Colonic mucosa (tissue), 4 donors: ENCODE data around the gene ACTL8. TPM values are rescaled to one million over a fixed set of nuclear protein-coding genes. Genes with fewer than 3 reads are reported as not detected.

Experiments
- DNase-seq: peaks from one replicate; pipeline ENCODE4 v3.0.0-alpha.2; 2020
- H3K27ac ChIP-seq: fragments of 200-600 bp; one replicate; pipeline ENCODE4 v1.8.0; 2021
- H3K27me3 ChIP-seq: fragments of 200-600 bp; one replicate; pipeline ENCODE4 v1.8.0; 2021
- H3K36me3 ChIP-seq: fragments of 200-600 bp; one replicate; pipeline ENCODE4 v1.8.0; 2021
- H3K4me1 ChIP-seq: fragments of 200-600 bp; one replicate; pipeline ENCODE4 v1.8.0; 2021; ENCODE audit warnings: mild to moderate bottlenecking
- H3K4me3 ChIP-seq: fragments of 200-600 bp; one replicate; pipeline ENCODE4 v1.8.0; 2021
- H3K9ac ChIP-seq, 2 donors: one replicate each; pipeline ENCODE4 v1.7.0; 2013; ENCODE audit warnings: control low read depth in 2 of 2, low read depth in 2 of 2, low read length in 2 of 2
- H3K9me3 ChIP-seq: fragments of 200-600 bp; one replicate; pipeline ENCODE4 v1.8.0; 2021
- intact Hi-C: fragments of 100-400 bp; cut with DNase I; formaldehyde crosslinking; loops from one replicate; pipeline ENCODE4 v1.14.1; 2022
- total RNA-seq, 2 donors: library from RNA; stranded (reverse); fragmentation: NEBNext Ultra II Directional in 1 of 2; extraction: Animal tissue kit (Norgen Biotek cat#: 25700) in 1 of 2; gene quantifications; one replicate each; pipeline ENCODE4 v1.2.1, GENCODE V29; 2021
- TF ChIP-seq, protein P1 (sequence below): fragments of 200-600 bp; IDR thresholded peaks from one replicate; pipeline ENCODE4 v1.8.0; 2022; ENCODE audit warnings: antibody characterized with exemption, mild to moderate bottlenecking
- donor health status: healthy.
- donor health status: DM: no; HTN: no; CAD: no.
- donor health status: DM: no; HTN: no; CAD: no.

Gene ACTL8
- total RNA-seq, 2 donors from 2014 or later: 0.13 to 2.8 TPM

GRCh38 chr1:17729248-17729647 is 25.9 kb upstream of the ACTL8 start:
- TF ChIP-seq, protein P1, sequence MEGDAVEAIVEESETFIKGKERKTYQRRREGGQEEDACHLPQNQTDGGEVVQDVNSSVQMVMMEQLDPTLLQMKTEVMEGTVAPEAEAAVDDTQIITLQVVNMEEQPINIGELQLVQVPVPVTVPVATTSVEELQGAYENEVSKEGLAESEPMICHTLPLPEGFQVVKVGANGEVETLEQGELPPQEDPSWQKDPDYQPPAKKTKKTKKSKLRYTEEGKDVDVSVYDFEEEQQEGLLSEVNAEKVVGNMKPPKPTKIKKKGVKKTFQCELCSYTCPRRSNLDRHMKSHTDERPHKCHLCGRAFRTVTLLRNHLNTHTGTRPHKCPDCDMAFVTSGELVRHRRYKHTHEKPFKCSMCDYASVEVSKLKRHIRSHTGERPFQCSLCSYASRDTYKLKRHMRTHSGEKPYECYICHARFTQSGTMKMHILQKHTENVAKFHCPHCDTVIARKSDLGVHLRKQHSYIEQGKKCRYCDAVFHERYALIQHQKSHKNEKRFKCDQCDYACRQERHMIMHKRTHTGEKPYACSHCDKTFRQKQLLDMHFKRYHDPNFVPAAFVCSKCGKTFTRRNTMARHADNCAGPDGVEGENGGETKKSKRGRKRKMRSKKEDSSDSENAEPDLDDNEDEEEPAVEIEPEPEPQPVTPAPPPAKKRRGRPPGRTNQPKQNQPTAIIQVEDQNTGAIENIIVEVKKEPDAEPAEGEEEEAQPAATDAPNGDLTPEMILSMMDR: no peak
- Histone ChIP-seq H3K9ac (no peak overlapping the region), H3K27ac (no peak overlapping the region), H3K4me3 (no peak overlapping the region), H3K27me3 (no peaks in the 10 kb centered on the region), H3K36me3 (no peaks in the 10 kb centered on the region), H3K9me3 (no peaks in the 10 kb centered on the region), H3K4me1 (no peaks in the 10 kb centered on the region)
- intact Hi-C loops: no loop called here
- no peak for DNase-seq

GRCh38 chr1:17729909-17730308 is 25.2 kb upstream of the ACTL8 start:
- intact Hi-C loops: no loop called here
- TF ChIP-seq, protein P1: no peak
- Histone ChIP-seq H3K4me3 (no peak overlapping the region), H3K9ac (no peak overlapping the region), H3K27me3 (no peaks in the 10 kb centered on the region), H3K36me3 (no peaks in the 10 kb centered on the region), H3K27ac (no peak overlapping the region), H3K4me1 (no peaks in the 10 kb centered on the region), H3K9me3 (no peaks in the 10 kb centered on the region)
- DNase-seq: no peak

- H3K9me3 ChIP-seq: no peaks in the 10 kb centered on the region
- H3K27me3 ChIP-seq: no peaks in the 10 kb centered on the region
- no peaks in the 10 kb centered on the region for H3K4me1 ChIP-seq
- intact Hi-C loops: no loop called here
- H3K4me3 ChIP-seq: no peak overlapping the region
- H3K36me3 ChIP-seq: no peaks in the 10 kb centered on the region
- no peak overlapping the region for H3K9ac ChIP-seq
- TF ChIP-seq, protein P1: no peak
- no peak overlapping the region for H3K27ac ChIP-seq
- peak; percentile 23 for DNase-seq
Observed at GRCh38 chr1:17731460-17731859, 23.7 kb upstream of the ACTL8 start.

- Histone ChIP-seq H3K9me3 (no peaks in the 10 kb centered on the region), H3K27ac (no peak overlapping the region), H3K4me1 (no peaks in the 10 kb centered on the region), H3K4me3 (no peak overlapping the region), H3K9ac (no peak overlapping the region), H3K27me3 (no peaks in the 10 kb centered on the region), H3K36me3 (no peaks in the 10 kb centered on the region)
- intact Hi-C loops: no loop called here
- TF ChIP-seq, protein P1: no peak
- DNase-seq: no peak
Observed at GRCh38 chr1:17732475-17732874, 22.7 kb upstream of the ACTL8 start.

GRCh38 chr1:17733661-17734060 is 21.5 kb upstream of the ACTL8 start:
- Histone ChIP-seq H3K9me3 (no peaks in the 10 kb centered on the region), H3K27ac (no peak overlapping the region), H3K4me3 (no peak overlapping the region), H3K9ac (no peak overlapping the region), H3K4me1 (no peaks in the 10 kb centered on the region), H3K36me3 (no peaks in the 10 kb centered on the region), H3K27me3 (no peaks in the 10 kb centered on the region)
- TF ChIP-seq, protein P1: no peak
- no peak for DNase-seq
- intact Hi-C loops: no loop called here

- TF ChIP-seq, protein P1: no peak
- no peaks in the 10 kb centered on the region for H3K36me3 ChIP-seq
- H3K27ac ChIP-seq: no peak overlapping the region
- no peak for DNase-seq
- no peaks in the 10 kb centered on the region for H3K27me3 ChIP-seq
- no peak overlapping the region for H3K4me3 ChIP-seq
- H3K9ac ChIP-seq: no peak overlapping the region
- no peaks in the 10 kb centered on the region for H3K4me1 ChIP-seq
- intact Hi-C loops: no loop called here
- no peaks in the 10 kb centered on the region for H3K9me3 ChIP-seq
Observed at GRCh38 chr1:17734609-17735008, 20.5 kb upstream of the ACTL8 start.
